ENCODE data around the gene NECTIN4. TPM values are rescaled to one million over a fixed set of nuclear protein-coding genes. Genes with fewer than 3 reads are reported as not detected.

Gene NECTIN4
- total and polyA plus RNA-seq, 2 experiments from 2014 or later, result 0.16 TPM; not detected in 1

DNA sequence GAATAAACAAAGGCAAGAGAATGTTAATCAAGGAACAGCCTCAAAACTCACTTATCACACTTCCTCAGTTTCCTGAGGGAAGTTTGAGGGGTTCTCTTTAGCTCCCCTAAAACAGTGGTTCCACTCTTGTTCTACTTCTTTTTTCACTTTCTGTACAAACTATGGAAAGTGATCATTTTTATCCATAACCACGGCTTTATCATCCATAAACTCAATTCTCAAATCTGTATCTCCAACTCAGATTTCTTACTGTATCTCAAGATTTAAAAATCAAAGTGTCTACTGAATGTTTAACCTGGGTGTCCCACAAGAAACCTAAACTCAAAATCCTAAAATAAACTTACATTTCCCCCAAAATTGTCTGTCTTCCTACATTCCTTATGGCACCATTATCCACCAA is 24.6 kb upstream of the NECTIN4 start (continued):
- TF ChIP-seq, protein P1, sequence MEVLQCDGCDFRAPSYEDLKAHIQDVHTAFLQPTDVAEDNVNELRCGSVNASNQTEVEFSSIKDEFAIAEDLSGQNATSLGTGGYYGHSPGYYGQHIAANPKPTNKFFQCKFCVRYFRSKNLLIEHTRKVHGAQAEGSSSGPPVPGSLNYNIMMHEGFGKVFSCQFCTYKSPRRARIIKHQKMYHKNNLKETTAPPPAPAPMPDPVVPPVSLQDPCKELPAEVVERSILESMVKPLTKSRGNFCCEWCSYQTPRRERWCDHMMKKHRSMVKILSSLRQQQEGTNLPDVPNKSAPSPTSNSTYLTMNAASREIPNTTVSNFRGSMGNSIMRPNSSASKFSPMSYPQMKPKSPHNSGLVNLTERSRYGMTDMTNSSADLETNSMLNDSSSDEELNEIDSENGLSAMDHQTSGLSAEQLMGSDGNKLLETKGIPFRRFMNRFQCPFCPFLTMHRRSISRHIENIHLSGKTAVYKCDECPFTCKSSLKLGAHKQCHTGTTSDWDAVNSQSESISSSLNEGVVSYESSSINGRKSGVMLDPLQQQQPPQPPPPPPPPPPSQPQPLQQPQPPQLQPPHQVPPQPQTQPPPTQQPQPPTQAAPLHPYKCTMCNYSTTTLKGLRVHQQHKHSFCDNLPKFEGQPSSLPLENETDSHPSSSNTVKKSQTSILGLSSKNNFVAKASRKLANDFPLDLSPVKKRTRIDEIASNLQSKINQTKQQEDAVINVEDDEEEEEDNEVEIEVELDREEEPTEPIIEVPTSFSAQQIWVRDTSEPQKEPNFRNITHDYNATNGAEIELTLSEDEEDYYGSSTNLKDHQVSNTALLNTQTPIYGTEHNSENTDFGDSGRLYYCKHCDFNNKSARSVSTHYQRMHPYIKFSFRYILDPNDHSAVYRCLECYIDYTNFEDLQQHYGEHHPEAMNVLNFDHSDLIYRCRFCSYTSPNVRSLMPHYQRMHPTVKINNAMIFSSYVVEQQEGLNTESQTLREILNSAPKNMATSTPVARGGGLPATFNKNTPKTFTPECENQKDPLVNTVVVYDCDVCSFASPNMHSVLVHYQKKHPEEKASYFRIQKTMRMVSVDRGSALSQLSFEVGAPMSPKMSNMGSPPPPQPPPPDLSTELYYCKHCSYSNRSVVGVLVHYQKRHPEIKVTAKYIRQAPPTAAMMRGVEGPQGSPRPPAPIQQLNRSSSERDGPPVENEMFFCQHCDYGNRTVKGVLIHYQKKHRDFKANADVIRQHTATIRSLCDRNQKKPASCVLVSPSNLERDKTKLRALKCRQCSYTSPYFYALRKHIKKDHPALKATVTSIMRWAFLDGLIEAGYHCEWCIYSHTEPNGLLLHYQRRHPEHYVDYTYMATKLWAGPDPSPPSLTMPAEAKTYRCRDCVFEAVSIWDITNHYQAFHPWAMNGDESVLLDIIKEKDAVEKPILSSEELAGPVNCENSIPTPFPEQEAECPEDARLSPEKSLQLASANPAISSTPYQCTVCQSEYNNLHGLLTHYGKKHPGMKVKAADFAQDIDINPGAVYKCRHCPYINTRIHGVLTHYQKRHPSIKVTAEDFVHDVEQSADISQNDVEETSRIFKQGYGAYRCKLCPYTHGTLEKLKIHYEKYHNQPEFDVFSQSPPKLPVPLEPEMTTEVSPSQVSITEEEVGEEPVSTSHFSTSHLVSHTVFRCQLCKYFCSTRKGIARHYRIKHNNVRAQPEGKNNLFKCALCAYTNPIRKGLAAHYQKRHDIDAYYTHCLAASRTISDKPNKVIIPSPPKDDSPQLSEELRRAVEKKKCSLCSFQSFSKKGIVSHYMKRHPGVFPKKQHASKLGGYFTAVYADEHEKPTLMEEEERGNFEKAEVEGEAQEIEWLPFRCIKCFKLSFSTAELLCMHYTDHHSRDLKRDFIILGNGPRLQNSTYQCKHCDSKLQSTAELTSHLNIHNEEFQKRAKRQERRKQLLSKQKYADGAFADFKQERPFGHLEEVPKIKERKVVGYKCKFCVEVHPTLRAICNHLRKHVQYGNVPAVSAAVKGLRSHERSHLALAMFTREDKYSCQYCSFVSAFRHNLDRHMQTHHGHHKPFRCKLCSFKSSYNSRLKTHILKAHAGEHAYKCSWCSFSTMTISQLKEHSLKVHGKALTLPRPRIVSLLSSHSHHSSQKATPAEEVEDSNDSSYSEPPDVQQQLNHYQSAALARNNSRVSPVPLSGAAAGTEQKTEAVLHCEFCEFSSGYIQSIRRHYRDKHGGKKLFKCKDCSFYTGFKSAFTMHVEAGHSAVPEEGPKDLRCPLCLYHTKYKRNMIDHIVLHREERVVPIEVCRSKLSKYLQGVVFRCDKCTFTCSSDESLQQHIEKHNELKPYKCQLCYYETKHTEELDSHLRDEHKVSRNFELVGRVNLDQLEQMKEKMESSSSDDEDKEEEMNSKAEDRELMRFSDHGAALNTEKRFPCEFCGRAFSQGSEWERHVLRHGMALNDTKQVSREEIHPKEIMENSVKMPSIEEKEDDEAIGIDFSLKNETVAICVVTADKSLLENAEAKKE (CRISPR knock-in tag; IDR thresholded peaks at IDR 0.05), result no peak
- TF ChIP-seq ZNF331 (CRISPR knock-in tag; IDR thresholded peaks at IDR 0.05; ENCODE audit: low read depth), result no peak

DNA sequence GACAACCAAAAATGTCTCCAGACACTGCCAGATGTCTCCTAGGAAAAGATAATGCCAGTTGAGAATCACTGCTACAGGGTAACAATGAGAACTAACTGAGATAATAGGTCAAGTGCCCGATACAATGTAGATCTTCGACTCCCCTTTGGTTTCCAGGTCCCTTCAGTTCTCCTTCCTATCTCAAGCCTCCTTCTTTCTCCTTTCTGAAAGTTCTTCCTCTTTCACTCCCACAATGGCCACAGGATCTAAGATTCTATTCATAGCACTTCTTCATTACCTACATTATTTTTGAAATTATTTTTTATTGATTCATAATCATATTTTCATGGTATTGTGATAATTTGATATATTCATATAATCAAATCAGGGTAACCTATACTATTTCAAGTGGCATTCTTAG is 22.2 kb upstream of the NECTIN4 start:
- no peaks in the 10 kb centered on the region for H3K36me3 ChIP-seq (ENCODE audit: insufficient read depth)
- H3K4me1 ChIP-seq (ENCODE audit: insufficient read depth), result peaks cover 5% of the 10 kb centered on the region; the same call in 1 of the 2 replicates
- no peaks in the 10 kb centered on the region for H3K27me3 ChIP-seq (ENCODE audit: insufficient read depth)
- H2AFZ ChIP-seq, result no peak overlapping the region
- Mint-ChIP-seq H3K27me3 (ENCODE audit: insufficient read depth, low read depth, poor library complexity) (no peaks in the 10 kb centered on the region), H3K9me3 (no peaks in the 10 kb centered on the region), H3K27ac (no peak overlapping the region), H3K36me3 (ENCODE audit: low read depth) (peaks cover 4% of the 10 kb centered on the region; the same call in 1 of the 3 replicates), H3K4me3 (no peak overlapping the region), H3K4me1 (peaks cover 3% of the 10 kb centered on the region; the same call in 1 of the 3 replicates)
- H3K4me2 ChIP-seq, result no peak overlapping the region
- no peak overlapping the region for H3K4me3 ChIP-seq
- H3K27ac ChIP-seq (ENCODE audit: low read depth), result no peak overlapping the region
- ATAC-seq (no peak), DNase-seq (ENCODE audit: low spot score) (no peak)
- H3K79me2 ChIP-seq (replicated peaks; ENCODE audit: insufficient read depth), result peaks cover 94% of the 10 kb centered on the region
- TF ChIP-seq ZNF114 (CRISPR knock-in tag; IDR thresholded peaks at IDR 0.05), result no peak
- TF ChIP-seq, protein P2, sequence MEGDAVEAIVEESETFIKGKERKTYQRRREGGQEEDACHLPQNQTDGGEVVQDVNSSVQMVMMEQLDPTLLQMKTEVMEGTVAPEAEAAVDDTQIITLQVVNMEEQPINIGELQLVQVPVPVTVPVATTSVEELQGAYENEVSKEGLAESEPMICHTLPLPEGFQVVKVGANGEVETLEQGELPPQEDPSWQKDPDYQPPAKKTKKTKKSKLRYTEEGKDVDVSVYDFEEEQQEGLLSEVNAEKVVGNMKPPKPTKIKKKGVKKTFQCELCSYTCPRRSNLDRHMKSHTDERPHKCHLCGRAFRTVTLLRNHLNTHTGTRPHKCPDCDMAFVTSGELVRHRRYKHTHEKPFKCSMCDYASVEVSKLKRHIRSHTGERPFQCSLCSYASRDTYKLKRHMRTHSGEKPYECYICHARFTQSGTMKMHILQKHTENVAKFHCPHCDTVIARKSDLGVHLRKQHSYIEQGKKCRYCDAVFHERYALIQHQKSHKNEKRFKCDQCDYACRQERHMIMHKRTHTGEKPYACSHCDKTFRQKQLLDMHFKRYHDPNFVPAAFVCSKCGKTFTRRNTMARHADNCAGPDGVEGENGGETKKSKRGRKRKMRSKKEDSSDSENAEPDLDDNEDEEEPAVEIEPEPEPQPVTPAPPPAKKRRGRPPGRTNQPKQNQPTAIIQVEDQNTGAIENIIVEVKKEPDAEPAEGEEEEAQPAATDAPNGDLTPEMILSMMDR (conservative IDR thresholded peaks at IDR 0.05; ENCODE audit: low read depth in 2 of 2), result no peak
- no peak for TF ChIP-seq EZH2 (IDR thresholded peaks at IDR 0.05; ENCODE audit: low read depth, unreplicated experiment)
- TF ChIP-seq EZH2phosphoT487 (IDR thresholded peaks at IDR 0.05; ENCODE audit: unreplicated experiment), result no peak
- H3F3A ChIP-seq (replicated peaks; ENCODE audit: low read depth), result 0 out of 2 replicates have a peak, but pooled peaks cover 12% of the 10 kb centered on the region
- H4K20me1 ChIP-seq (replicated peaks; ENCODE audit: insufficient read depth), result peaks cover 44% of the 10 kb centered on the region
- no peaks in the 10 kb centered on the region for H3K9me2 ChIP-seq (ENCODE audit: insufficient read depth)

All from GM23338 (cell line).